Neutrophil (primary cell): ENCODE results near the gene CERS6.

ENCODE experiments used
- H3K27ac ChIP-seq: fragments of 200-600 bp; sonication (generic); 2 replicates; pipeline ENCODE4 v1.5.1; 2016; ENCODE audit warnings: mild to moderate bottlenecking, moderate library complexity
- H3K27me3 ChIP-seq: fragments of 200-600 bp; sonication (generic); 2 replicates; pipeline ENCODE4 v1.6.0; 2016; ENCODE audit warnings: mild to moderate bottlenecking
- H3K36me3 ChIP-seq: fragments of 200-600 bp; sonication (generic); 2 replicates; pipeline ENCODE4 v1.5.1; 2017
- H3K4me1 ChIP-seq, 2 experiments: fragments of 200-600 bp in 1 of 2; sonication (generic) in 1 of 2; 1 replicate in 1 of 2; 2 replicates in 1 of 2; pipeline versions ENCODE4 v1.5.1 to v1.6.1; 2013 to 2016; ENCODE audit warnings: low read depth in 1 of 2, low read length in 1 of 2, mild to moderate bottlenecking in 1 of 2, moderate library complexity in 1 of 2; ENCODE audit not compliant: control insufficient read depth in 1 of 2, insufficient read depth in 1 of 2
- H3K4me3 ChIP-seq, 2 experiments: fragments of 200-600 bp in 1 of 2; sonication (generic) in 1 of 2; 1 replicate in 1 of 2; 2 replicates in 1 of 2; pipeline ENCODE4 v1.5.1; 2013 to 2016; ENCODE audit warnings: low read depth in 1 of 2, low read length in 1 of 2, mild to moderate bottlenecking in 1 of 2, moderate library complexity in 1 of 2
- H3K9me3 ChIP-seq: fragments of 200-600 bp; sonication (generic); 2 replicates; pipeline ENCODE4 v1.5.1; 2016
- TF ChIP-seq, protein P1 (sequence below): fragments of 200-600 bp; sonication (generic); IDR thresholded peaks from 2 replicates; pipeline ENCODE4 v1.5.1; 2016; ENCODE audit warnings: antibody characterized with exemption

CERS6 gene

DNA sequence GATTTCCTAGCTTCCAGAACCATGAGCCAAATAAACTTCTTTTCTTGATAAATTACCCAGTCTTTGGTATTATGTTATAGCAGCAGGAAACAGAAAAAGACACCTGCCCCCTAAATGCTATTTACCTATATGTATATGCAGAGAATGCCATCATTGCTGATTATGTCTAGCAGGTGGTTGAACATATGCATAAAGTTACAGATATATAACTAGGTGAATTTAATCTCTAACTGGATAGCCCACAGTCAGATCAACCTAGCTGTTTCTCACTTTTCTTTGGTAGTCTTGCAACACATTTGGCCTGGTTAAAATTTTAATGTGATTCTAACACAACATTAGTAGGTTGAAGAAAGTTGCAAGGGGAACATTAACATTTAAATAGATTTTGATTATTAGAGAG, 7.1 kb upstream of the CERS6 start:
- Histone ChIP-seq H3K4me3 (no peak overlapping the region), H3K9me3 (no peaks in the 10 kb centered on the region), H3K4me1 (no peaks in the 10 kb centered on the region), H3K36me3 (no peaks in the 10 kb centered on the region), H3K27ac (no peak overlapping the region), H3K27me3 (no peaks in the 10 kb centered on the region)
- TF ChIP-seq, protein P1, sequence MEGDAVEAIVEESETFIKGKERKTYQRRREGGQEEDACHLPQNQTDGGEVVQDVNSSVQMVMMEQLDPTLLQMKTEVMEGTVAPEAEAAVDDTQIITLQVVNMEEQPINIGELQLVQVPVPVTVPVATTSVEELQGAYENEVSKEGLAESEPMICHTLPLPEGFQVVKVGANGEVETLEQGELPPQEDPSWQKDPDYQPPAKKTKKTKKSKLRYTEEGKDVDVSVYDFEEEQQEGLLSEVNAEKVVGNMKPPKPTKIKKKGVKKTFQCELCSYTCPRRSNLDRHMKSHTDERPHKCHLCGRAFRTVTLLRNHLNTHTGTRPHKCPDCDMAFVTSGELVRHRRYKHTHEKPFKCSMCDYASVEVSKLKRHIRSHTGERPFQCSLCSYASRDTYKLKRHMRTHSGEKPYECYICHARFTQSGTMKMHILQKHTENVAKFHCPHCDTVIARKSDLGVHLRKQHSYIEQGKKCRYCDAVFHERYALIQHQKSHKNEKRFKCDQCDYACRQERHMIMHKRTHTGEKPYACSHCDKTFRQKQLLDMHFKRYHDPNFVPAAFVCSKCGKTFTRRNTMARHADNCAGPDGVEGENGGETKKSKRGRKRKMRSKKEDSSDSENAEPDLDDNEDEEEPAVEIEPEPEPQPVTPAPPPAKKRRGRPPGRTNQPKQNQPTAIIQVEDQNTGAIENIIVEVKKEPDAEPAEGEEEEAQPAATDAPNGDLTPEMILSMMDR, result no peak

DNA sequence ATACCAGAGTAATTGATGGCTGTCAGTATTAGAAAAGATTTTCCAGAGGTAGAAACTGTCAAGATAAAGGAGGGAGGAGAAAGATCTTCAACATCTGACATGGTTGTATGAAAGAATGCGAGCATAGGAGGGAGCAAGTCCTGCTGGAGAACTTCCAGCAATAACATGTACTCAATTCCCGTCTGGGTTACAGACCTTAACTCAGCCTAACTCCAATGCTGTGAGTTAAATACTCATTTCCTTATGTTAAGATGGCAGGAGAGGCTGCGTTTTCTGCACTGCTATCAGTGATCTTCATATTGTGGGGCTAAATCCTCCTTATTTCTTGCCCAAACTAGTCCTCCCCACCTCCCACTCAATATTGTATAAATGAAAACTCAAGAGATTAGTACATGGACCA, 6.7 kb upstream of the CERS6 start:
- Histone ChIP-seq H3K9me3 (no peaks in the 10 kb centered on the region), H3K4me3 (no peak overlapping the region), H3K4me1 (no peaks in the 10 kb centered on the region), H3K27ac (no peak overlapping the region), H3K36me3 (no peaks in the 10 kb centered on the region), H3K27me3 (no peaks in the 10 kb centered on the region)
- TF ChIP-seq, protein P1, result no peak

DNA sequence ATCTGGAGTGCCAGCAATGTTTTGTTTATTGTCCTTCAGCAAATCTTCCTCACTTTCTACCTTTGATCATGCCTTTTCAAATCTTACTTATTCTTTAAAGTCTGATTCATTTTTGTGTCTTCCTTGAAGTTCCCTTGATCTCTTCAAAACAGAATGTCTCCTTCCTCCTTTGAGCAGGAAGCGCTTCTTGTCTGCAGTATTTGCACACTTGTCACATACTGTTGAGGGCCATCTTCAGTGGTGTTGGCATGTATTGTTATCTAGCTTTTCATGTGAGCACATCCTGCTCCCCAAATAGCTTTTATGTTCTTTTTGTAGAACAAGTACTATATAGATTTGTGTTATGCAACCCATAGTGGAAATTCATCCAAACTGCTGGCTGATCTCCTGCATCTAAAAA, 5.9 kb upstream of the CERS6 start:
- no peaks in the 10 kb centered on the region for H3K9me3 ChIP-seq
- TF ChIP-seq, protein P1, result no peak
- no peaks in the 10 kb centered on the region for H3K36me3 ChIP-seq
- no peaks in the 10 kb centered on the region for H3K27me3 ChIP-seq
- H3K4me3 ChIP-seq, result no peak overlapping the region
- peaks cover 2 to 3% of the 10 kb centered on the region in 2 experiments for H3K4me1 ChIP-seq
- no peak overlapping the region for H3K27ac ChIP-seq

DNA sequence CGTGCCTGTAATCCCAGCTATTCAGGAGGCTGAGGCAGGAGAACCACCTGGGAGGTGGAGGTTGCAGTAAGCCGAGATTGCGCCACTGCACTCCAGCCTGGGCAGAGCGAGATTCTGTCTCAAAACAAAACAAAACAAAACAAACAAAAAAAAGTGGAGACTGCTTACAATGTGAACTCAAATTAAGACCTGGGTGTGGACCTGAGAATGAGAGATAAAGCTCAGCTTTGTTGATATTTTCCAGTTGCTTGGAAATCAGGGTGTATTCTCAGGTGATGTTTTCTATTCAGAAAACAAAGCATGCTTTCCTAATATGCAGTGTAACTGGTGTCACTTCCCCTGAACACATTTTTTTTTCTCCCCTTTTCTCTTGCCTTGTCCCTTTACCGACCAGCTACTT, 5.3 kb upstream of the CERS6 start:
- Histone ChIP-seq H3K36me3 (no peaks in the 10 kb centered on the region), H3K4me1 (peaks cover 6 to 8% of the 10 kb centered on the region in 2 experiments), H3K27ac (no peak overlapping the region), H3K4me3 (no peak overlapping the region), H3K9me3 (no peaks in the 10 kb centered on the region), H3K27me3 (no peaks in the 10 kb centered on the region)
- TF ChIP-seq, protein P1, result no peak

DNA sequence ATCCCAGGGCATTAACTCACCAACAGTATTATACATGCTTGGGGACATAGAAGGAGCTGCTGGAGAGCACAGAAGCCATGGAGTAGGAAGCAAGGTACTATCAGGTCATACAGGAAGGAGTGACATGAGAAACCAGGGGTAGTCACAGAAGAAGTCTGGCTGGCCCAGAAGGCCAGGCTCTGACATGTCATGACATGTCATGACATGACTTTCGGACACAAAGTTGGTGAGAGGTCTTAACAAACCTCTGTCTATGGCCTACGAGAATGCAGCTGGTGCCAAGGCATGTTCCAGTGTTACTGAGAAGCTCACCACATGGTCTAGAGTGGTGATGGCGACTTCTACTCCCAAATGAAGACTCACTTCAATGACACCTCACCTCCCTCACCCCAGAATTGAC, 3.3 kb upstream of the CERS6 start:
- Histone ChIP-seq H3K4me1 (peaks cover 12 to 25% of the 10 kb centered on the region in 2 experiments), H3K4me3 (no peak overlapping the region), H3K27ac (no peak overlapping the region), H3K9me3 (no peaks in the 10 kb centered on the region), H3K36me3 (no peaks in the 10 kb centered on the region), H3K27me3 (no peaks in the 10 kb centered on the region)
- TF ChIP-seq, protein P1, result no peak

DNA sequence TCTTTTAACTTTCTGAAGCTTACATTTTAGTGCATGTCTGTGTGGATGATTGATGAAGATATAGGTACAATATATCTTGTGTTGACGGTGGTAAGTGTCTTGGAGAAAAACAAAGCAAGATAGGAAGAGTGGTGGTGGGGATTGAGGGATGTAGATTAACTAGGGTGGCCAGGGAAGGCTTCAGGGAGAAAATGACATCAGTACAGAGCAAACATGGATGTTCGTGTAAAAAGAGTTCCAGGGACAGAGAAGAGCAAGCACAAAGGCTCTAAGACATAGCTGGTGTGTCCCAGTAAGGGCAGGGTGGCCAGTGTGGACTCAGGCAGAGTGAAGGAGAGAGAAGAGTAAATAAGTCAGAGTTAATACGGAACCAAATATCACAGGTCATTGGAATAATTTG, 2.7 kb upstream of the CERS6 start:
- no peaks in the 10 kb centered on the region for H3K9me3 ChIP-seq
- H3K4me1 ChIP-seq, result peaks cover 19 to 31% of the 10 kb centered on the region in 2 experiments
- TF ChIP-seq, protein P1, result no peak

More for the DNA sequence above, 2.7 kb upstream of the CERS6 start:
- no peaks in the 10 kb centered on the region for H3K36me3 ChIP-seq
- no peak overlapping the region for H3K4me3 ChIP-seq
- no peak overlapping the region for H3K27ac ChIP-seq
- H3K27me3 ChIP-seq, result no peaks in the 10 kb centered on the region
